Stimulated activated CD4-positive, alpha-beta T cell treated with anti-CD3 and anti-CD28 coated beads, Interleukin-15, amount 100 ng/mL, for 24 hours (primary cell): ENCODE data around the gene UBE2G1.
"Not testable (repeated sequence)": the region's sequence is repeated elsewhere in the genome, so short reads cannot be mapped to it uniquely, and the experiment has no call there.

Experiments used
- DNase-seq: peaks from one replicate; pipeline ENCODE4 v3.0.0-alpha.2; 2020

The UBE2G1 gene

DNA sequence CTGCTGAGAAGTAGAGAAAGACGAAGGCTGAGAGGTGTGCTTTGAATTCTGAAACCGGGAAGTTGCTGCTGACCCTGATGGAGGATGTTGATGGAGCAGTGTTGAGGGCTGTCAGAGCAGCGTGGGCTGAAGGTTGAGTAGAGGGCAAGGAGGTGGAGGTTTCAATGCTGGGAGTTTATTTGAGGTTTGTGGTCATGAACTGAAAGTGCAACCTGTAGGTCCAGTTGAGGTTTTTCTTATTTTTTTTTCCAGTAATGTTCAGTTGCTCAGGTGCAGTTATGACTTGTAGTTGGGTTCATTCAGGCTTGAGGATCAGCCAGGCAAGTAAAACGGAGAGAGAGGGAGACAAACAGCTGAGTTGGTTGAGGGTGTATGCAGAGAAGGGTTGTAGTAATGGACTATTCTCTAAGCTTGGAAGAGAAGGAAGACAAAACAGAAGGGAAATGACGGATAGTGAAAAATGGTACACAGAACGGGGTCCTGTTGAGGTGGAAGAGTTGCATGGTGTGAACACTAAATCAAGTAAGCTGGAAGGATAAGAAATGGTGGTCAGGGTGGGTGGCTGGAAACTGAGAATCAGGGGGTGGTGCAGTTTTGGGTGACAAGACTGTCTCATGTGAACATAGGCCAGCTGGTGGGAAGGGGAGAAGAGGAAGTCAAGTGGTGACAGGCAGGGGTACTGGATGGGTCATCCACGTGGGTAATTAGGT lies 8.7 kb upstream of the UBE2G1 start:
- DNase-seq = peak; percentile 81

DNA sequence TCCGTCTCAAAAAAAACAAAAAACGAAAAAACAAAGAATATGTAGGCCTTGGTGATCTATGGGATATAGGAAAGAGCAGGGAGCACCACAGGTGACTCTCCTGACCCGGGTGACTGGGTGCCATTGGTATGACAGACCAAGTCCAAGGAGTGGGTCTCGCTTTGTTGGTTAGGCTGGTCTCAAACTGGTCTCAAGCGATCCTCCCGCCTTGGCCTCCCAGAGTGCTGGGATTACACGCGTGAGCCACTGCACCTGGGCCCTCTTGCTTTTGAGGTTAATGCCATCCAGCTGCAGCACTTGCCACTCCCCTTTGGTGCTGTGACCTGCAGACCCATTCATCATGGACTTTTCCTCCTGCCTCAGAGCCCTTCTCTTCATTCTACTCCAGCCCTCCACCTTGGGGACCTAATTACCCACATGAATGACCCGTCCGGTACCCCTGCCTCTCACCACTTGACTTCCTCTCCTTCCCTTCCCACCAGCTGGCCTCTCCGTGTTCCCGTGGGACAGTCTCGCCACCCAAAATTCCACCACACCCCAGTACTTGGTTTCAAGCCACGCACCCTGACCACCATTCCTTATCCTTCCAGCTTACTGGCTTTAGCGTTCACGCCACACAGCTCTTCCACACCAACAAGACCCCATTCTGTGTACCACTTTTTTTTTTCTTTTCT lies 3.2 kb upstream of the UBE2G1 start:
- DNase-seq = no peak

GRCh38 chr17:4368341-4368740 lies 1.9 kb upstream of the UBE2G1 start:
- no peak for DNase-seq

DNA sequence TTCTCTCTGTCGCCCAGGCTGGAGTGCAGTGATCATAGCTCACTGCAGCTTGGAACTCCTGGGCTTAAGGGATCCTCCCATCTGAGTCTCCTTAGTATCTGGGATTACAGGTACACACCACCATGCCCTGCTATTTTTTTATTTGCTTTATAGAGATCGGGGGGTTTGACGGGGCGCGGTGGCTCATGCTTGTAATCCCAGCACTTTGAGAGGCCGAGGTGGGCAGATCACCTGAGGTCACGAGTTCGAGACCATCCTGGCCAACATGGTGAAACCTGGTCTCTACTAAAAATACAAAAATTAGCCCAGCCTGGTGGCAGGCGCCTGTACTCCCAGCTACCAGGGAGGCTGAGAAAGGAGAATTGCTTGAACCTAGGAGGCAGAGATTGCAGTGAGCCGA lies 702 bp upstream of the UBE2G1 start:
- not testable (repeated sequence) for DNase-seq

GRCh38 chr17:4365628-4366326 lies 698 bp downstream of the UBE2G1 start:
- peak; percentile 56 for DNase-seq

- peak; percentile 92 for DNase-seq
Measured at GRCh38 chr17:4365103-4365627, 1.3 kb downstream of the UBE2G1 start.

GRCh38 chr17:4364622-4365041 lies 1.8 kb downstream of the UBE2G1 start:
- DNase-seq = no peak

GRCh38 chr17:4362141-4362540 lies 4.3 kb downstream of the UBE2G1 start:
- no peak for DNase-seq

GRCh38 chr17:4358154-4358553 lies 8.3 kb downstream of the UBE2G1 start:
- DNase-seq = no peak

DNA sequence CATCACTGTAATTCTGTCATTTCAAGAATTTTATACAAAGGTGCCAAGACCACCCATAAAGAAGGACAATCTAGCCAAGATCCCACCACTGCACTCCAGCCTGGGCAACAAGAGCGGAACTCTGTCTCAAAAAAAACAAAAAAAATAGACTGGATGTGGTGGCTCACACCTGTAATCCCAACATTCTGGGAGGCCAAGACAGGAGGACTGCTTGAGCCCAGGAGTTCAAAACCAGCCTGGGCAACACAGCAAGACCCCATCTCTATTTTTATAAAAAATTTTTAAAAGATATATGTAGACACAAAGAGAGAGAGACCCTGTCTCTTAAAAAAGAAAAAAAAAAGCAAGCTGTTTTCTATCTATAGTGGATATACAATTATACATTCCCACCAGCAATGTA lies 8.8 kb downstream of the UBE2G1 start:
- no peak for DNase-seq

DNA sequence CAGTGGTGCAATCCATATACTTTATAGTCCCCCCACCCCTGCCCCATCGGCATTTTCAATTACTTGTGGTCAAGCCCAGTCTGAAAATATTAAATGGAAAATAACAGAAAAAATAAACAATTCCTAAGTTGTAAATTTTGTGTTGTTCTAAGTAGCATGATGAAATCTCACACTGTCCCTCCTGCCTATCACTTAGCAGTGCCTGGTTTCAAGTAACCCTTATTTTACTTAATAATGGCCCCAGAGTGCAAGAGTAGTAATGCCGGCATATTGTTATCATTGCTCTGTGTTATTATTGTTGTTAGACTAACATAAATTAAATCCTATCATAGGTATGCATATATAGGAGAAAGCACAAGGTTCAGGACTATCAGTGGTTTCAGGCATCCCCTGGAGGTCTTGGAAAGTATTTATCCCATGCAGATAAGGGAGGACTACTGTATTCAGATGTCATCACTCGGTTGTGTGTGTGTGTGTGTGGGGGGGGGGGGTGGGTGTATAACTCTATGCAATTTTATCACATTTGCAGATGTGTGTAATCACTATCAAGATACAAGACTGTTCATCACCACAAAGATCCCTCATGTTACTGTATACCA lies 9.3 kb downstream of the UBE2G1 start:
- DNase-seq = no peak

DNA sequence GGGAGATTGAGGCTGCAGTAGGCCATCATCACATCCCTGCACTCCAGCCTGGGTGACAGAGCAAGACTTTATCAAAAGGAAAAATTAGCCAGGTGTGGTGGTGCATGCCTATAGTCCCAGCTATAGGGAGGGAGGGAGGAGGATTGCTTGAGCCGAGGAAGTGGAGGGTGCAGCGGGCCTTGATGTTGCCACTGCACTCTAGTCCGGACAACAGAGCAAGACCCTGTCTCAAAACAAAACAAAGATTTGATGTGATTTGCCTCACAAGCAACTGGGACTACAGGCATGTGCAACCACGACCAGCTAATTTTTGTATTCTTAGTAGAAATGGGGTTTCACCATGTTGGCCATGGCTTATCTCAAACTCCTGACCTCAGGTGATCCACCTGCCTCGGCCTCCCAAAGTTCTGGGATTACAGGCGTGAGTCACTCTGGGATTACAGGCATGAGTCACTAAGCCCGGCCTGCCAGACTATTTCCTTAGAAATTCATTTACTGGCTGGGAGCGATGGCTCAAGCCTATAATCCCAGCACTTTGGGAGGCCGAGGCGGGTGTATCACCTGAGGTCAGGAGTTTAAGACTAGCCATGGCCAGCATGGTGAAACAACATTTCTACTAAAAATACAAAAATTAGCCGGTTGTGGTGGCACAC lies 11.5 kb downstream of the UBE2G1 start:
- no peak for DNase-seq

DNA sequence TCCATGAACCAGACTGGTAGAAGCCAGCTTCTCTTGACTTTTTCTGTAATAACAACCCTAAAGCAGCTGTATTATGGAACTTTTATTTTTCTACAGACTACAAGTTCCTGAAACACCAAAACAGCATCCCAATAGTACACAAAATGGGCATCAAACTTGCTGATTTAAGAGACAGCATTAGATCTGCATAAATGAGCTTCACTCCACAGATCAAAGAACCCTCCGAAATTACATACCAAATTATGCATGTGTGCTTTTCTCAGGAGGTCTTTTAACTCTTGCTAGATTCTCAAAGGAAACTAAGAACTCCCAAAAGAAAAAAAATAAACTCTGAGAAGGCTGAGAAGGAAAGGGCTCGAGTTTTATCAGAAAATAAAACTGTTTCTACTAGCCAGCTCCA lies 12.3 kb downstream of the UBE2G1 start:
- no peak for DNase-seq

DNA sequence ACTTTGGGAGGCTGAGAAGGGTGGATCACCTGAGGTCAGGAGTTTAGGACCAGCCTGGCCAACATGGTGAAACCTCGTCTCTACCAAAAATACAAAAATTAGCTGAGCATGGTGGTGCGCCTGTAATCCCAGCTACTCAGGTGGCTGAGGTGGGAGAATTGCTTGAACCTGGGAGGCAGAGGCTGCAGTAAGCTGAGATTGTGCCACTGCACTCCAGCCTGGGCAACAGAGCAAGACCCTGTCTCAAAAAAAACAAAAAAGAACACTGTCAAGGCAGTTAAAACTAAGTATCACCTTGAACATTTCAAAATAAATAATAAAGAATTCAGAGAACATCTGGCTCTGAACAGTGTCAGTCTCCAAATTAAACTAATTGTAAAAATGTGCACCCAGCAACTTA lies 16.3 kb downstream of the UBE2G1 start:
- DNase-seq = not testable (repeated sequence)

DNA sequence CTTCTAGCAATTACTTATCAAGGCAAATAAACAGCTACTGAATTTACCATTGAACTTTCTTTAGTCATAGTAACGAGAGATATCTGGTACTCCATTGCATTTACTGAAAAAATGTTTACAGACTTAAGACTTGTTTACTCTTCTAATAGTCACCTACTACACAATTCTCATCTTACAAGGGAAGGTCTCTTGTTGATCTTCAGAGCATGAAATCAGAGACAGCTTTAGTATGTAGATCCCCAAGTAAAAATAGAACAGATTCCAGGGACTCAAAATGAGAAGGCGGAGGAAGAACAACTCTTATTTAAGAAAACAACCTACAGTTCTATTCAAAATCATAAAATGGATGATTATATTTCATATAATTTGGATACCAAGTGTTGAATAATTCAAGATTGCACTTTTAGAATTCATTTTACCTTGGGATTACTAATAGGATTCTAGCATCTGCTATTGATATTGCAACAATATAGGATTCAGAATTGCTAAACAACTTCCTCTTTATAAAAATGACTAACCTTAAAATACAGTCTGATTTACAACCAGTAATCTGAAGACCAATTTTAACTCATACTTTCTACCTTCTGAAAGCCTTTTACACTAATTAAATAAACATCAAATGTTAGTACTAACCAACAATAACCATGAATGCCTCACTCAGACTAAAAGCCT lies 20.8 kb downstream of the UBE2G1 start:
- DNase-seq = no peak

DNA sequence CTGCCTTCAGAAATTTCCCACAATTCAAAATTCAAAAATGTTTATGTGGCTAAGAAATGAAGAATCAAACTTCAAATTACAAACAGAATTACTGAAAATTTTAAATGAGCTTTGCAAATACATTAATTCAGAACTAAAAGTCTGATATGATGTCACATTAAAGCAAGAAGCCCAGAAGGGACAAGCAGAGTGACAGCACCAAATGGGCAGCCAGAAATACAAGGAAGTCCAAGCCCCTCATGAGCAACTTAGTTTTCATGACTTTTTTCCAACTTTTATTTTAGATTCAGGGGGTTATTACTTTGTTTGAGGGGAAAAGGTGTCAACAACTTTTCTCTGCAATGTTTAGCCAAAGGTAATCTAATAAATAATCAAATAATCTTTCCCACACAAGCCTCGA lies 21.5 kb downstream of the UBE2G1 start:
- no peak for DNase-seq

- no peak for DNase-seq
Measured at GRCh38 chr17:4342535-4342934, 23.9 kb downstream of the UBE2G1 start.

DNA sequence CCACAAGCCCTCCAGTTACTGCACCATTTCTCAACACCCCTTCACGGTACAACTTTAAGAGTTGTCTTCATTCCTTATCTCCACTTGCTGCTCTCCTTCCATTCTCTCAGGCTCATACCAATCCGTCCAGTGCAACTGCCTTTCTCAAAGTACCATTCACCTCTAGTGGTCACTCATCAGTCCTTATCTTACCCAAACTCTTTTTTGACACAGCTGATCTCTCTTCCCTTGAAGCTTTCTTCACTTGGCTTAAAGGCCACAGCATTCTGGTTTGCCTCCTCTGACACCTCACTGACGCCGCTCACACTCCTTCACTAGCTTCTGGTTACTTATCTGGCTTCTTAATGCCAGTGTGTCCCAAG lies 24.9 kb downstream of the UBE2G1 start:
- DNase-seq = no peak

DNA sequence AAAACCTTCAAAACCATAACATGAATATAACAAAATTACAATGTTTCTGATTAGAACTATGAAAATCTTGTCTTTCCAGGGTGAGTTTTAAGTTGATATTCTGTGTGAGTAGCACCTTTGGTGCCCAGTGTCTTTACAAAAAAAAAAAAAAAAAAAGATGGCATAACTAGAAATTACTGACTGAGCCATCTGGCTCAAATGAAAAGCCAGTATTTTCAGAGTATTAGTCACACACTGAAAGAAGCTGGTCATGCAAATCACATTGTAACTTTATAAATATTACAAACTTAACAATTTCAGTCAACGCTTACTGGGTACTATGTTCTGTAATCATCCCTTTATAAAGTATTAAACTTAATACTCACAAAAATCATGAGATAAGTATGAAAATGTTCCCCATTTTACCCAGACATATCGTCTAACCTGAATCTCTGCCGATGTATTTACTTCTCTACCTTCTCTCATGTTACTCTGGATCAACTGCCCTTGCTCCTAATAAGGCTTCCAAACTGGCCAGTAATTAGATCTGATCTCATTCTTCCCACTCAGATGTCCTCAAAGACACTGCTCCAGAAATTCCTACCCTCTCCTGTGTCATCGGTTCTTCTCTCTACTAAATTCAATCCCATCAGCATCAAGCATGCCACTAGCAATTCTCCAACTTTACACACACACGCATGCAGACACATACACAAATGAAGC lies 25.4 kb downstream of the UBE2G1 start:
- no peak for DNase-seq

DNA sequence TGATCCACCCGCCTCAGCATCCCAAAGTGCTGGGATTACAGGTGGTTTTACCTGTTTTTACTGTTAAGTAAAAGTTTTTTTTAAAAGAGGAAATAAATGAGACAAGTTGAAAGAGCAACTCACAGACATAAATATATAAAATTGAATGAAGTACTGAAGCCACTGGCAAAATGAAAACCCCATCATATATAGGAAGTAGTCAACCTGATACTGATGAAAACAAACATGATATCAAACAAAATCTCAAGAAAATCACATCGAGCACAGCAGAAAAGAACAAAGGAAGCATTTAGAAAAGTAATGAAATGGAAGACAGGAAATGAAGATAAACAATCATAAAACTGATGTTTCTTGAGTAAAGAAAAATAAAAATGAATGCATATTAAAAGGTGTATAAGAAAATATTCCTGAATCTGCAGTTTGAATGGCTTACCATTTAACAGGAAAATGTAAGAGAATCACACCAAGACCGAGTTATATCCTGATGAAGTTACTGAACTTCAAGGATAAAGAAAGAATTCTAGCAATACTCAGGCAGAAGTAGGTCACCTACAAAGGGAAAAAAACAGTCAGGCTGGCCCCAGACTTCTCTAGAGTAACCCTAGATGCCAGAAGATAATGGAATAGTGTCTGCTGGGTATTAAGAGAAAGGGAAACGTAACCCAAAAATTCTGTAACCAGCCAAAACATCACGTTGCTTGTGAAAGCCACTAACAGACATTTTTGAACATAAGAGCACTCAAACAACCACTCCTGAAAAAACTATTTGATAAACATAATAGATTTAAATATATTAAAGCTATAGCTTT lies 31.5 kb downstream of the UBE2G1 start:
- DNase-seq = no peak

DNA sequence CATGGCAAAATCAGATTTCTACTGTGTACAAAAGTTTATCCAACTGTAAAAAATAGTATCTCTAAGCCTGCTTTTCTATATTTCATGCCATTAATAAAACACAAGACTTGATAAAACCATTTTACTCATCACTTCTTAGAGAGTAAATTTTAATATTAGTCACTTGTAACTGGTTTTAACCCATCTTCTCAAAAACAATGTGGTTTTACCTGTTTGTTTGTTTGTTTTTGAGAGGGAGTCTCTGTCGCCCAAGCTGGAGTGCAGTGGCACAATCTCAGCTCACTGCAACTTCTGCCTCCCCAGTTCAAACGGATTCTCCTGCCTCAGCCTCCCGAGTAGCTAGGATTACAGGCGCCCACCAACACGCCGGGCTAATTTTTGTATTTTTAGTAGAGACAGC lies 32.1 kb downstream of the UBE2G1 start:
- DNase-seq = no peak
